HL-60/S4 treated with phorbol 12-myristate 13-acetate at 8.2 ng/mL for 4 days and 3 days (cell line): Measurements from ENCODE around the gene POMT2.

Source experiments
- in situ Hi-C: fragments of 300-500 bp; cut with MboI; formaldehyde crosslinking; loops from 2 replicates; pipeline ENCODE4 v1.15.0; 2022; ENCODE audit warnings: low sequenced_read_pairs

The POMT2 gene

DNA sequence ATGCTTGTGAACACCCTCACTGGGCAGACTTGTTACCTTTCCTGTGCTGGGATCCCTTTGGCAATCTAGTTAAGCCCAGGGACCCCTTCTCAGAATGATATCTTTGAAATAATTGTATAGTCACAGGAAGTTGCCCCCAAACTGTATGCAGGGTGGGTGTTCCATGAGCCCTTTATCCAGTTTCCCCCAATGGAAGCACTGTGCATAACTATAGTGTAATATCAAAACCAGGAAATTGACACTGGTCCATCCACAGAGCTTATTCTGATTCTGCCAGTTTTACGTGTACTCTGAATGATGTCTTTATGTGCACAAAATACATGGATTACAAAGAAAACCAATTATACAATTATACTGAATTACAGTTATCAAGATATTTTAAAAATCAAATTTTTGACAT, 73.9 kb downstream of the POMT2 start:
- in situ Hi-C loops: no loop called here

DNA sequence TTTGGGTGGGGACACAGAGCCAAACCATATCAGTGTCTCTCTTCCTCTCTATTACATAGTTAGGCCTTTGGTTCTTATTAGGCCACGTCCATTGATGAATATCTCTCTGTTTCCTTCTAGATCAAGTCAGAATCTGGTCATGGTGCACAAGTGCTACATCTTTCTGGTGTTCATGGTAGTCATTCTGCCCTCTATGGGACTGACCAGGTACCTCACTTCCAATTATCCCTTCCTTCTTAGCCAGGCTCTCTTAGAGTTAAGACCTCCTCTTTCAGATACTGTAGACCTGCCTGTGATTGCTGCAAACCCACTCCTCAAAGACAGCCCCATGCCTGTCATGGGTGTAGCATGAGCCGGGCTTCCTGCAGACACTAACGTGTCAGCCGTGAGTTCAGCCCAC, 74.9 kb downstream of the POMT2 start:
- in situ Hi-C loops: no loop called here

- in situ Hi-C loops: no loop called here
Observed at GRCh38 chr14:77243853-77244252, 76.8 kb downstream of the POMT2 start.

- in situ Hi-C loops: no loop called here
Observed at GRCh38 chr14:77242752-77243151, 77.9 kb downstream of the POMT2 start.

DNA sequence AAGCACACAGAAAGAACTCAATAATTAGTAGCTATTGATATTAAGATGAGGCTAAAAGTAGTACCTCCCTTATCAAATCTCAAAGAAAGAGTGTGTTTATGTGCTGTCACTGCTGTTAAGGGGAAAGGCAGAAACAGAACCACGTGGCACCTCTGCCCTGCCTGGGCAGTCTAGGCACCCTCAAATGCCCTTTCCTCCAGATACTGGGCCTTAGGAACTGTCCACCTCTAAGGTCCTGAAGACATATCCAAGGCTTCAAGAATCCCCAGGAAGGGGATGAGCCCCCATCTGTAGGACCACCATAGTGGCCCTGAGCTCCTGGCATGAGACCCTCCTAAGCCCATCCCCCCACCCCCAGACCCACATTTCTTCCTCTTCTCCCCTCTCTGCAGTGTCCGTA, 78.7 kb downstream of the POMT2 start:
- in situ Hi-C loops: no loop called here

GRCh38 chr14:77240336-77240915, 80.3 kb downstream of the POMT2 start:
- in situ Hi-C loops: no loop called here

DNA sequence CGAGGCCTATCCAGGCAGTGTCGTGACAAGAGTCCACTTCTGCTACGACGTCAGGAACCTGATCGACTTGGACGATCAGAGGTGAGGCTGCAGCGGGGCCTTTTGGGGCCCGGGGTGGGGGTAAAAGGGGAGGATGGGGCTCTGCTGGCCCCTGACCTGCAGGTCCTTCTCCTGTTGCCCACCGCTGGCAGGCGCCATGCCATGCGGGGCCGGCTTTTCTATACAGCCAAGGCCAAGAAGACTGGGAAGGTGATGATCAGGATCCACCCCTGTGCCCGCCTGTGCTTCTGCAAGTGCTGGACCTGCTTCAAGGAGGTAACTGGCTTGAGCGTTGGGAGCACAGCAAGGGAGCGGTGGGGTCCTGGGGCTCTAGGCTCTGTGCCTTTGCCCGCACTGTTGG, 81.3 kb downstream of the POMT2 start:
- in situ Hi-C loops: no loop called here

DNA sequence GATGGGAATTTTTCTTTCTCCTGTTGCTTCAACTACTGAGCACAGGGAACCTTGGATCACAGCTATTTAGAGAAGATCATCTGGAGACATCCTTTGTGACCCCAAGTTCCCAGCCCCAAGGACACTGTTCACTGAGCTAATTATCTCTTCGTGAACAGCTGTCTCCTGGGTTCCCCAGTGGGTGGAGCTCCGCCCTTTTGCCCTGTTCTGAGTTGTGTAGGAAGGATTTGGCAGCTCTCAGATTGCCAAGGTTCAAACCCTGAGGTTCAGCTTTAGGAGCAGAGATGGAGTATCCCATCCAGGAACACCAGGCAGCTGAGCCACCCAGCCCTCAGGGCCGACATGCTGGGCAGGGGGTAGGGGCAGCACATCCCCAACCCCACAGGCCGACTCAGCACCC, 81.7 kb downstream of the POMT2 start:
- in situ Hi-C loops: no loop called here

- in situ Hi-C loops: no loop called here
Observed at GRCh38 chr14:77238356-77238755, 82.3 kb downstream of the POMT2 start.

DNA sequence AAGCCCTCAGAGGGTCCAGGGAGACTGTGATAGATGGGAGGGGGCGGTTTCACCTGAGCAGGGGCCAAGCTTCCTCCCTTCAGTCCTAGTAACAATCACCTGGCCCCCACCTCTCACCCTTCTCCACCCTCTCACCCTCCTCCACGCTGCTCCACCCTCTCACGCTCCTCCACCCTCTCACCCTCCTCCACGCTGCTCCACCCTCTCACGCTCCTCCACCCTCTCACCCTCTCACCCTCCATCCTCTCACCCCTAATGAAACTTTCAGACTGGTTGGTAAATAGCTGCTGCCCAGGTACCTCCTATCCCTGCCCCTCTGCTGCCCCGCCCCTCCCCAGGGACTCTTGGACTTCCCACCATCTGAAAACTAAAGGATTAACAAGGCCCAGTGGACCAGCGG, 83.9 kb downstream of the POMT2 start:
- in situ Hi-C loops: no loop called here

GRCh38 chr14:77231721-77232120, 89.0 kb downstream of the POMT2 start:
- in situ Hi-C loops: no loop called here

- in situ Hi-C loops: no loop called here
Observed at GRCh38 chr14:77230914-77231313, 89.8 kb downstream of the POMT2 start.

DNA sequence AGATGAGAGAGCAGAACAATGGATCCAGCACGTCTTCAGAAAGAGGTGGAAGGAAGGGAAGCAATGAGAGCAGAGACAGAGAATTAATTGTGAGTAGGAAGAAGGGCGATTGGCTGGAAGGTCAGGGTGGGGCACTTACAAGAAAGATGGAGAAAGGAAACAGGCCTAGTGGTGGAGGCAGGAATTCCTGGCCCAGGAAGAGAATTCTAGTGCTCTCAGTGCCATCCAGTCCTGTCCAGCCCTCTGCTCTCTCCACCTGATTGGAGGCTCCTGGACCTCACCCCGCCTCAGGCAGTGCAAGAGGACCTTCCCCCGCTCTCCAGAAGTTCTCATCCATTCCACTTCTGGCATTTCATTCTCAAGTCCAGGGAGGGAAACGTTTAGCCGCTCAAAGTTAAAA, 92.6 kb downstream of the POMT2 start:
- in situ Hi-C loops: no loop called here

DNA sequence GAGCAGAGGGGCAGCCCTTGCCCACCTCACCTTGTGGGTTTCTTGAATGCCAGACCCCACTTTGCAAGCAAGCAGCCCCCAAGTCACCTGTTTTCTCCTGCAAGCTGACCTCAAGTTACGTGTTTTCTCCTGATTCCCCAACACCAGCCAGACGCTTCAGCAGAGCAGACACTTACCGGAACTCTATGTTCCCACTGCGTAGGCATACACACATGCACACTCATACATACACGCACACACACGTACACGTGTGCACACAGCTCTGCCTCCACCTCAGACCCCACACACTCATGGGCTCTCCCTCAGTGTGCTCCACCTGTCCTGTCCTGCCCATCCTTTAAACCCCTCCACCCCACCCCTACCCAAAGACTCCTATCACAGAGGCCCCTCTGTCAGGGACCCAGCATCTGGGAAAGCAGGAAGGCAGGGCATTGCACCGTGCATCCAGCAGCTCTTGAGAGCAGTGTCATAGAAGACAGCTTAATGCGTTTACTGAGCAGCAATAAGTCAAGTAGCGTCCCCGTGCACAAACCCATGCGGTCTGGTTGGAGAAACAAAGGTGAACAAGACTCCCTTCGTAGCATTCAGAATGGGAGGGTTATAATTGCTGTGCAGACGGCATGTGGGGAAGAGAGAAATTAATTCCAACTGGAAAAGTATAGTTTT, 94.7 kb downstream of the POMT2 start:
- in situ Hi-C loops: no loop called here

- in situ Hi-C loops: no loop called here
Observed at GRCh38 chr14:77225254-77225653, 95.4 kb downstream of the POMT2 start.
